Lung (tissue), 12 donors: ENCODE data around the gene CLEC4A. TPM values are rescaled to one million over a fixed set of nuclear protein-coding genes. Genes with fewer than 3 reads are reported as not detected.

Source experiments
- ATAC-seq: fragments of 200-7000 bp; cut with Tn5 transposase; one replicate; pipeline ENCODE4 v1.9.1; 2020; ENCODE audit warnings: moderate number of reproducible peaks; ENCODE audit not compliant: insufficient read depth, low FRiP score
- DNase-seq, 3 donors: peaks; one replicate each; pipeline ENCODE4 v3.0.0-alpha.2; 2013 to 2017
- H3K27ac ChIP-seq, 2 donors: one replicate each; pipeline ENCODE4 v1.5.1; 2013; ENCODE audit warnings: mild to moderate bottlenecking in 2 of 2, moderate library complexity in 2 of 2, control low read depth in 1 of 2, inconsistent platforms in 1 of 2, low read depth in 1 of 2, low read length in 1 of 2
- H3K27me3 ChIP-seq, 3 donors: one replicate each; pipeline ENCODE4 v1.5.1; 2013; ENCODE audit warnings: low read length in 2 of 3; ENCODE audit not compliant: control insufficient read depth in 3 of 3, insufficient read depth in 3 of 3
- H3K36me3 ChIP-seq, 4 donors: one replicate each; pipeline ENCODE4 v1.5.1; 2013; ENCODE audit warnings: low read length in 4 of 4, mild to moderate bottlenecking in 1 of 4, moderate library complexity in 1 of 4; ENCODE audit not compliant: control insufficient read depth in 4 of 4, insufficient read depth in 4 of 4
- H3K4me1 ChIP-seq, 5 donors: one replicate each; pipeline ENCODE4 v1.5.1; 2013; ENCODE audit warnings: low read length in 5 of 5, mild to moderate bottlenecking in 2 of 5, moderate library complexity in 1 of 5; ENCODE audit not compliant: control insufficient read depth in 5 of 5, insufficient read depth in 5 of 5
- H3K4me3 ChIP-seq: one replicate; pipeline ENCODE4 v1.5.1; 2013; ENCODE audit warnings: mild to moderate bottlenecking, control low read depth, moderate library complexity
- H3K9ac ChIP-seq, 2 donors: one replicate each; pipeline ENCODE4 v1.5.1; 2013; ENCODE audit warnings: low read length in 2 of 2, control low read depth in 1 of 2; ENCODE audit not compliant: insufficient read depth in 1 of 2
- H3K9me3 ChIP-seq, 4 donors: one replicate each; pipeline ENCODE4 v1.5.1; 2013; ENCODE audit warnings: low read length in 3 of 4, mild to moderate bottlenecking in 1 of 4, moderate library complexity in 1 of 4; ENCODE audit not compliant: control insufficient read depth in 4 of 4, insufficient read depth in 3 of 4
- WGBS, 2 donors: extraction: QIAGEN DNeasy Blood & Tissue Kit; methylation state at CpG; one replicate each; pipeline ENCODE4 v1.1.7; 2013; 5-methylcytosine and 5-hydroxymethylcytosine counted together
- polyA plus RNA-seq, 2 donors: library from polyadenylated mRNA; stranded (reverse); fragments of 200-250 nt; gene quantifications; one replicate each; pipeline ENCODE4 v1.2.1, GENCODE V29; 2013
- total RNA-seq, 2 donors: library from RNA; depleted of rRNA in 1 of 2; stranded (reverse); fragments of >200 nt in 1 of 2; gene quantifications; one replicate each; pipeline ENCODE4 v1.2.1, GENCODE V29; 2014 to 2021
- TF ChIP-seq, protein P1 (sequence below): IDR thresholded peaks from 2 replicates; pipeline ENCODE4 v1.5.1; 2012; ENCODE audit warnings: mild to moderate bottlenecking; ENCODE audit errors: control extremely low read depth, extremely low read depth
- donor health status: control.
- donor health status: control.
- donor health status: Bipolar disorder and iron deficiency.
- donor health status: healthy.
- donor health status: DM: yes; HTN: yes; CAD: no.

Gene CLEC4A
- total and polyA plus RNA-seq, 4 donors = 4.2 to 32.8 (median 9.8) TPM

DNA sequence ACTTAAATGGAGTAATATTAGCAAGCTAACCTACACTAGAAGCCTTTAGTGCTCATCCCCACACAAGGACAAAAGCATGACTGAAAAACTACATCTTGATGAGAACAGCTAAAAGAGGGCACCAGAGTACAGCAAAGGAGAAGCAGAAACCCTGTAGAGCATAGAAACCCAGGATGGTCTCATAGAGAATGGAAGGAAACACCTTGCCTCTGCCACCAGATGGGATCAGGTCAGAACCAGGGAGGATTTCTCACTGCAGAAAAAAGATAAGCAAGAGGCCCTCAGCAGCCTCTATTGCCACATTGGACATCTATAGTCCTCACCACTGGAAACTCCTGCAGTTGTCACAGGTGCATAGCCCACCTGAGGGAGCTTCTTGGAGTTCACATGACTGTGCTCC lies 19.8 kb downstream of the CLEC4A start:
- peaks cover 0 to 10% (median 2%) of the 10 kb centered on the region in 5 donors for H3K4me1 ChIP-seq
- peaks cover 0 to 8% (median 0%) of the 10 kb centered on the region in 4 donors for H3K9me3 ChIP-seq
- no peak for DNase-seq
- no peak for ATAC-seq
- H3K27ac ChIP-seq = no peak overlapping the region
- H3K4me3 ChIP-seq = no peak overlapping the region
- peaks cover 0 to 1% (median 0%) of the 10 kb centered on the region in 4 donors for H3K36me3 ChIP-seq
- no peaks in the 10 kb centered on the region for H3K27me3 ChIP-seq
- TF ChIP-seq, protein P1, sequence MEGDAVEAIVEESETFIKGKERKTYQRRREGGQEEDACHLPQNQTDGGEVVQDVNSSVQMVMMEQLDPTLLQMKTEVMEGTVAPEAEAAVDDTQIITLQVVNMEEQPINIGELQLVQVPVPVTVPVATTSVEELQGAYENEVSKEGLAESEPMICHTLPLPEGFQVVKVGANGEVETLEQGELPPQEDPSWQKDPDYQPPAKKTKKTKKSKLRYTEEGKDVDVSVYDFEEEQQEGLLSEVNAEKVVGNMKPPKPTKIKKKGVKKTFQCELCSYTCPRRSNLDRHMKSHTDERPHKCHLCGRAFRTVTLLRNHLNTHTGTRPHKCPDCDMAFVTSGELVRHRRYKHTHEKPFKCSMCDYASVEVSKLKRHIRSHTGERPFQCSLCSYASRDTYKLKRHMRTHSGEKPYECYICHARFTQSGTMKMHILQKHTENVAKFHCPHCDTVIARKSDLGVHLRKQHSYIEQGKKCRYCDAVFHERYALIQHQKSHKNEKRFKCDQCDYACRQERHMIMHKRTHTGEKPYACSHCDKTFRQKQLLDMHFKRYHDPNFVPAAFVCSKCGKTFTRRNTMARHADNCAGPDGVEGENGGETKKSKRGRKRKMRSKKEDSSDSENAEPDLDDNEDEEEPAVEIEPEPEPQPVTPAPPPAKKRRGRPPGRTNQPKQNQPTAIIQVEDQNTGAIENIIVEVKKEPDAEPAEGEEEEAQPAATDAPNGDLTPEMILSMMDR = no peak
- H3K9ac ChIP-seq = no peak overlapping the region

DNA sequence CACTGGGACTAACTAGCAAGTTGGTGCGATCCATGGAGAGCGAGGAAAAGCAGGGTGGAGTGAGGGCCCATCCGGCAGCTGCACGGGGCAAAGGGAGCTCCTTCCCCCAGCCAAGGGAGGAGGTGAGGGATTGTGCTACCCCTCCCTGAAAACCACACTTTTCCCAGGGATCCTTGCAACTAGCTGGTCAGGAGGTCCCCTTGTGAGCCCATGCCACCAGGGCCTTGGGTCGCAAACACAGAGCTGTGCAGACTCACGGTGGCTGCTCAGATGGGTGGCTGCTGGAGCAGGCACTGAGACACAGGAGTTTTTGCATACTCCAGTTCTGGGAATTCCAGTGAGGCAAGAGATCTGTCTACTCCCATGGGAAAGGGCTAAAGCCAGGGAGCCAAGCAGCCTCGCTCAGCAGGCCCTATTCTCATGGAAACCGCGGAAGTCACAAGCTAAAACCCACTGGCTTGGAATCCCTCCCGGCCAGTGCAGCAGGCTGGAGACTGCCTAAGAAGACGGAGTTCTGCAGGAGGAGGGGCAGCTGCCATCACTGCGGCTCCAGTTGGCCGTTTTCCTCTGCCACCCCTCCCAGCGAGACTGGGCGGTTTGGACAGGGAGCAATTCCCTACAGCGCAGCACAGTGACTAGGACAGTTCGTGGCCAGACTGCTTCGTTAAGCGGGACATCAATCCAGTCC lies 22.5 kb downstream of the CLEC4A start:
- peaks cover 0 to 8% (median 0%) of the 10 kb centered on the region in 4 donors for H3K9me3 ChIP-seq
- no peaks in the 10 kb centered on the region for H3K27me3 ChIP-seq
- ATAC-seq (peak; percentile 34), DNase-seq (peak; percentile 87 to 95 (median 90))
- H3K4me1 ChIP-seq = peaks cover 0 to 10% (median 2%) of the 10 kb centered on the region in 5 donors
- TF ChIP-seq, protein P1 = no peak
- WGBS, 2 donors = 64 to 75% methylated on average over 19 of the region's 19 CpGs
- peaks cover 0 to 1% (median 0%) of the 10 kb centered on the region in 4 donors for H3K36me3 ChIP-seq
- peak overlapping the region in 1 of 2 donors; percentile 39 for H3K27ac ChIP-seq
- no peak overlapping the region for H3K4me3 ChIP-seq
- H3K9ac ChIP-seq = peak overlapping the region in 1 of 2 donors; percentile 49

DNA sequence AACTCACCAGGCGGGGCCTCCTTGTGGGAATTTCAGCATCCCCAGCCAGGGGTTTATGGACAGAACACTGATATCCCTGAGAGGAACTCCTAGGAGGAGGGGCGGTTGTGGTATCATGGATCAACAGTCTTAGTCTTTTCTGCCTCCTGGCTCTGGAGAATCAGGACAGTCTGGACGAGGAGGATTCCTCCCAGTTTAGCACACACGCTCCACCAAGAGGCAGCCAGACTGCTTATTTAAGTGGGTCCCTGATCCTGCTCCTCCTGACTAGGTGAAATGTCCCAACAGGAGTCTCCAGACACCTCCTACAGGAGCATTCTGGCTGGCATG lies 23.0 kb downstream of the CLEC4A start:
- Histone ChIP-seq H3K9me3 (peaks cover 0 to 8% (median 0%) of the 10 kb centered on the region in 4 donors), H3K9ac (peak overlapping the region in 1 of 2 donors; percentile 5), H3K36me3 (peaks cover 0 to 1% (median 0%) of the 10 kb centered on the region in 4 donors), H3K27ac (peak overlapping the region in 1 of 2 donors; percentile 17), H3K27me3 (no peaks in the 10 kb centered on the region), H3K4me3 (no peak overlapping the region), H3K4me1 (peaks cover 0 to 10% (median 2%) of the 10 kb centered on the region in 5 donors)
- DNase-seq = no peak
- peak; percentile 53 for ATAC-seq
- 68 to 84% methylated on average over 4 of the region's 4 CpGs for WGBS, 2 donors
- TF ChIP-seq, protein P1 = no peak

DNA sequence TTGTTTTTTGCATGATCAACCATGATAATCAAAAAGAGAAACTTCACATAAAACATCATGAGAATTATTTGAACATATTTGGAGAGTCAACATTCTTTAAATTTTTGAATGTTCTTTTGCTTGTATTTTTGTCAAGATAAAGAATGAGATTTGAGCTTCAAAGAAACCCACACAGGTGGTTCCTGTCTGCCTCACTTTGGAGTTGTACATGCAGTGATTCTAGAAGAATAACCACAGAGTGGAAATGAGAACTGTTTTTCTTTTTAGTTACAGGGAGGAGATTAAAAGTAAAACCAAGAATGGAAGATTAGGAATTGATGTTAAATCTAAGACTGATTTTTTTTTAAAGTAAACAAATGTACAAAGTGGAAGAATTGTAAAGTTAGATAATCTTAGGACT lies 31.1 kb downstream of the CLEC4A start:
- DNase-seq (peak; percentile 54 to 65 (median 59)), ATAC-seq (no peak)
- H3K4me3 ChIP-seq = no peak overlapping the region
- no peaks in the 10 kb centered on the region for H3K36me3 ChIP-seq
- H3K9me3 ChIP-seq = no peaks in the 10 kb centered on the region
- no peaks in the 10 kb centered on the region for H3K27me3 ChIP-seq
- no peak overlapping the region for H3K27ac ChIP-seq
- peaks cover 0 to 11% (median 0%) of the 10 kb centered on the region in 5 donors for H3K4me1 ChIP-seq
- TF ChIP-seq, protein P1 = no peak
- no peak overlapping the region for H3K9ac ChIP-seq
